ELR (cell line): Measurements from ENCODE around the gene PNPLA7.
"Not testable (repeated sequence)": the region's sequence is repeated elsewhere in the genome, so short reads cannot be mapped to it uniquely, and the experiment has no call there.

ENCODE experiments used
- DNase-seq: peaks from one replicate; pipeline ENCODE4 v3.0.0-alpha.2; 2015; ENCODE audit warnings: low read depth

PNPLA7 gene

GRCh38 chr9:137540536-137540935 lies 9.7 kb downstream of the PNPLA7 start:
- DNase-seq: no peak

- no peak for DNase-seq
These were observed 12.1 kb downstream of the PNPLA7 start for GRCh38 chr9:137538058-137538457.

- not testable (repeated sequence) for DNase-seq
These were observed 13.5 kb downstream of the PNPLA7 start for GRCh38 chr9:137536594-137537131.

- no peak for DNase-seq
These were observed 15.1 kb downstream of the PNPLA7 start for GRCh38 chr9:137535120-137535428.

GRCh38 chr9:137534256-137535119 lies 15.7 kb downstream of the PNPLA7 start:
- DNase-seq: peak; percentile 79

- not testable (repeated sequence) for DNase-seq
These were observed 17.2 kb downstream of the PNPLA7 start for GRCh38 chr9:137532891-137533468.

GRCh38 chr9:137531099-137531765 lies 19.0 kb downstream of the PNPLA7 start:
- no peak for DNase-seq

GRCh38 chr9:137530331-137530730 lies 19.9 kb downstream of the PNPLA7 start:
- DNase-seq: no peak

GRCh38 chr9:137524981-137525317 lies 25.3 kb downstream of the PNPLA7 start:
- no peak for DNase-seq

- DNase-seq: no peak
These were observed 25.8 kb downstream of the PNPLA7 start for GRCh38 chr9:137524161-137524980.

- DNase-seq: no peak
These were observed 27.3 kb downstream of the PNPLA7 start for GRCh38 chr9:137522746-137523455.

GRCh38 chr9:137521405-137521985 lies 28.7 kb downstream of the PNPLA7 start:
- DNase-seq: no peak

- DNase-seq: no peak
These were observed 29.4 kb downstream of the PNPLA7 start for GRCh38 chr9:137520614-137521404.

GRCh38 chr9:137519553-137519952 lies 30.6 kb downstream of the PNPLA7 start:
- DNase-seq: no peak

GRCh38 chr9:137518661-137519459 lies 31.3 kb downstream of the PNPLA7 start:
- DNase-seq: not testable (repeated sequence)

GRCh38 chr9:137516144-137516917 lies 33.9 kb downstream of the PNPLA7 start:
- DNase-seq: no peak

GRCh38 chr9:137515338-137515724 lies 34.9 kb downstream of the PNPLA7 start:
- DNase-seq: no peak

- DNase-seq: no peak
These were observed 35.4 kb downstream of the PNPLA7 start for GRCh38 chr9:137514691-137515337.
